DOHH2 (cell line): ENCODE measurements around the gene KCNQ1.

Source experiments
- H3F3A ChIP-seq: fragments of 200-600 bp; sonication (generic), shearing (Covaris generic); 2 replicates; pipeline ENCODE4 v1.6.0; 2016; ENCODE audit warnings: antibody characterized with exemption, mild to moderate bottlenecking; ENCODE audit not compliant: control insufficient read depth, insufficient read depth
- H3K27ac ChIP-seq: fragments of 200-600 bp; sonication (generic); 2 replicates; pipeline ENCODE4 v1.5.1; 2014; ENCODE audit warnings: low read depth, mild to moderate bottlenecking, low read length, moderate library complexity
- H3K27me3 ChIP-seq: fragments of 200-600 bp; sonication (generic); 2 replicates; pipeline ENCODE4 v1.6.1; 2014; ENCODE audit warnings: mild to moderate bottlenecking, low read length, mixed read lengths; ENCODE audit not compliant: control insufficient read depth
- H3K36me3 ChIP-seq: fragments of 200-600 bp; sonication (generic); 2 replicates; pipeline ENCODE4 v1.6.1; 2014; ENCODE audit warnings: mild to moderate bottlenecking, low read length, moderate library complexity, mixed read lengths; ENCODE audit not compliant: control insufficient read depth
- H3K4me1 ChIP-seq: fragments of 200-600 bp; sonication (generic); 2 replicates; pipeline ENCODE4 v1.6.1; 2014; ENCODE audit warnings: mild to moderate bottlenecking, low read length, mixed read lengths; ENCODE audit not compliant: control insufficient read depth
- H3K4me2 ChIP-seq: fragments of 200-600 bp; sonication (generic); 2 replicates; pipeline ENCODE4 v1.6.0; 2014; ENCODE audit warnings: mild to moderate bottlenecking, low read length, moderate library complexity
- H3K4me3 ChIP-seq: fragments of 200-600 bp; sonication (generic); 2 replicates; pipeline ENCODE4 v1.5.1; 2014; ENCODE audit warnings: mild to moderate bottlenecking, low read length, mixed read lengths
- H3K79me2 ChIP-seq: fragments of 200-600 bp; sonication (generic); 2 replicates; pipeline ENCODE4 v1.6.1; 2014; ENCODE audit warnings: mild to moderate bottlenecking, low read length, mixed read lengths; ENCODE audit not compliant: control insufficient read depth
- H3K9me2 ChIP-seq: fragments of 200-600 bp; sonication (generic); replicated peaks from 2 replicates; pipeline ENCODE4 v1.6.1; 2014; ENCODE audit warnings: mild to moderate bottlenecking, low read length, mixed read lengths; ENCODE audit not compliant: control insufficient read depth
- H3K9me3 ChIP-seq: fragments of 200-600 bp; sonication (generic); 2 replicates; pipeline ENCODE4 v1.6.1; 2014; ENCODE audit warnings: antibody characterized with exemption, low read length, mixed read lengths; ENCODE audit not compliant: control insufficient read depth, insufficient read depth
- H4K20me1 ChIP-seq: fragments of 200-600 bp; sonication (generic); 2 replicates; pipeline ENCODE4 v1.6.0; 2014; ENCODE audit warnings: low read depth, mild to moderate bottlenecking, antibody characterized with exemption, low read length, moderate library complexity; ENCODE audit not compliant: control insufficient read depth, insufficient read depth
- CTCF ChIP-seq: fragments of 200-600 bp; sonication (generic); IDR thresholded peaks from one replicate; pipeline ENCODE4 v1.5.1; 2014; ENCODE audit warnings: antibody characterized with exemption, mild to moderate bottlenecking, low read depth, low read length; ENCODE audit not compliant: poor library complexity, severe bottlenecking
- EZH2phosphoT487 ChIP-seq: fragments of 200-600 bp; sonication (generic); IDR thresholded peaks from 2 replicates; pipeline ENCODE4 v1.6.1; 2017; ENCODE audit warnings: borderline replicate concordance, mild to moderate bottlenecking, antibody characterized with exemption, low read length, moderate library complexity, mixed read lengths

KCNQ1 gene

GRCh38 chr11:2834503-2835273 lies 389.9 kb downstream of the KCNQ1 start:
- H3K27ac ChIP-seq = no peak overlapping the region
- H3F3A ChIP-seq = no peaks in the 10 kb centered on the region
- no peaks in the 10 kb centered on the region for H3K9me2 ChIP-seq
- no peak overlapping the region for H3K4me3 ChIP-seq
- H3K9me3 ChIP-seq = no peaks in the 10 kb centered on the region
- no peaks in the 10 kb centered on the region for H4K20me1 ChIP-seq
- H3K79me2 ChIP-seq = no peaks in the 10 kb centered on the region
- no peaks in the 10 kb centered on the region for H3K36me3 ChIP-seq
- no peaks in the 10 kb centered on the region for H3K4me1 ChIP-seq
- no peaks in the 10 kb centered on the region for H3K27me3 ChIP-seq
- TF ChIP-seq EZH2phosphoT487 (no peak), CTCF (no peak)
- no peak overlapping the region for H3K4me2 ChIP-seq

- TF ChIP-seq CTCF (no peak), EZH2phosphoT487 (no peak)
- H3K27ac ChIP-seq = no peak overlapping the region
- H3K9me3 ChIP-seq = no peaks in the 10 kb centered on the region
- no peak overlapping the region for H3K4me3 ChIP-seq
- no peaks in the 10 kb centered on the region for H3K9me2 ChIP-seq
- no peak overlapping the region for H3K4me2 ChIP-seq
- H4K20me1 ChIP-seq = no peaks in the 10 kb centered on the region
- H3K79me2 ChIP-seq = no peaks in the 10 kb centered on the region
- H3K27me3 ChIP-seq = no peaks in the 10 kb centered on the region
- no peaks in the 10 kb centered on the region for H3K36me3 ChIP-seq
- H3K4me1 ChIP-seq = no peaks in the 10 kb centered on the region
- H3F3A ChIP-seq = no peaks in the 10 kb centered on the region
Observed at GRCh38 chr11:2835296-2835695, 390.5 kb downstream of the KCNQ1 start.

GRCh38 chr11:2835751-2836150 lies 390.9 kb downstream of the KCNQ1 start:
- TF ChIP-seq EZH2phosphoT487 (no peak), CTCF (no peak)
- H3K4me1 ChIP-seq = no peaks in the 10 kb centered on the region
- H3K9me3 ChIP-seq = no peaks in the 10 kb centered on the region
- H3K36me3 ChIP-seq = no peaks in the 10 kb centered on the region
- H3K4me3 ChIP-seq = no peak overlapping the region
- H3K27me3 ChIP-seq = no peaks in the 10 kb centered on the region
- no peak overlapping the region for H3K4me2 ChIP-seq
- no peaks in the 10 kb centered on the region for H3K9me2 ChIP-seq
- no peaks in the 10 kb centered on the region for H3K79me2 ChIP-seq
- no peaks in the 10 kb centered on the region for H3F3A ChIP-seq
- no peaks in the 10 kb centered on the region for H4K20me1 ChIP-seq
- no peak overlapping the region for H3K27ac ChIP-seq
